ENCODE measurements around the gene TFF3.

The TFF3 gene

GRCh38 chr21:42276076-42276475 is 39.1 kb downstream of the TFF3 start:
- Histone ChIP-seq H3K36me3 (ENCODE audit: control insufficient read depth in 2 of 2, insufficient read depth in 1 of 2, low read length in 2 of 2) (no peaks in the 10 kb centered on the region), H3K4me1 (ENCODE audit: control insufficient read depth, insufficient read depth, low read length) (no peaks in the 10 kb centered on the region), H3K9me3 (ENCODE audit: control insufficient read depth, insufficient read depth, low read depth, low read length) (no peaks in the 10 kb centered on the region), H3K27ac (ENCODE audit: extremely low read depth, low read depth, low read length) (no peak overlapping the region), H3K4me3 (ENCODE audit: low read depth, low read length) (no peak overlapping the region)
- ChIA-PET POLR2A (no interaction called here), CTCF (interaction anchor here (0.6 to 2.0 kb wide), 4 partner anchors 17 to 168 kb away, joined by 3 to 9 read pairs (median 4); no protein-coding TSS in a partner anchor)
- TF ChIP-seq ZNF704 (tag by site-specific recombination; IDR thresholded peaks at IDR 0.05): no peak
- TF ChIP-seq ZFP41 (tag by site-specific recombination; IDR thresholded peaks at IDR 0.05; ENCODE audit: borderline replicate concordance): no peak
- no peak for TF ChIP-seq OVOL3 (tag by site-specific recombination; IDR thresholded peaks at IDR 0.05)
- no peak for TF ChIP-seq ZFP3 (tag by site-specific recombination; IDR thresholded peaks at IDR 0.05; ENCODE audit: low read depth)
- no peak for TF ChIP-seq HOXD13 (CRISPR knock-in tag; IDR thresholded peaks at IDR 0.05; ENCODE audit: borderline replicate concordance)
- TF ChIP-seq ZNF776 (tag by site-specific recombination; IDR thresholded peaks at IDR 0.05; ENCODE audit: borderline replicate concordance): no peak
- no peak for TF ChIP-seq ZSCAN23 (tag by site-specific recombination; IDR thresholded peaks at IDR 0.05)
- no peak for TF ChIP-seq ZNF19 (tag by site-specific recombination; IDR thresholded peaks at IDR 0.05; ENCODE audit: low read depth)
- TF ChIP-seq ZNF518A (tag by site-specific recombination; conservative IDR thresholded peaks at IDR 0.05; ENCODE audit: low read depth): no peak
- TF ChIP-seq ZIC2 (tag by site-specific recombination; IDR thresholded peaks at IDR 0.05): no peak
- TF ChIP-seq ZNF791 (tag by site-specific recombination; IDR thresholded peaks at IDR 0.05): no peak
- TF ChIP-seq SP3 (tag by site-specific recombination; IDR thresholded peaks at IDR 0.05): no peak
- TF ChIP-seq ZBTB44 (tag by site-specific recombination; IDR thresholded peaks at IDR 0.05): no peak
- TF ChIP-seq ZNF488 (tag by site-specific recombination; IDR thresholded peaks at IDR 0.05): no peak
- no peak for TF ChIP-seq ZBTB6 (tag by site-specific recombination; IDR thresholded peaks at IDR 0.05)
- no peak for TF ChIP-seq ZNF792 (tag by site-specific recombination; IDR thresholded peaks at IDR 0.05)
- no peak for TF ChIP-seq ZNF837 (tag by site-specific recombination; IDR thresholded peaks at IDR 0.05)
- no peak for TF ChIP-seq ZNF24 (tag by site-specific recombination; IDR thresholded peaks at IDR 0.05)
